ENCODE measurements around the gene CA6. TPM values are rescaled to one million over a fixed set of nuclear protein-coding genes. Genes with fewer than 3 reads are reported as not detected.
"Not testable (repeated sequence)": the region's sequence is repeated elsewhere in the genome, so short reads cannot be mapped to it uniquely, and the experiment has no call there.

CA6 gene
- total RNA-seq, 1 donor from 2014 or later: not detected

DNA sequence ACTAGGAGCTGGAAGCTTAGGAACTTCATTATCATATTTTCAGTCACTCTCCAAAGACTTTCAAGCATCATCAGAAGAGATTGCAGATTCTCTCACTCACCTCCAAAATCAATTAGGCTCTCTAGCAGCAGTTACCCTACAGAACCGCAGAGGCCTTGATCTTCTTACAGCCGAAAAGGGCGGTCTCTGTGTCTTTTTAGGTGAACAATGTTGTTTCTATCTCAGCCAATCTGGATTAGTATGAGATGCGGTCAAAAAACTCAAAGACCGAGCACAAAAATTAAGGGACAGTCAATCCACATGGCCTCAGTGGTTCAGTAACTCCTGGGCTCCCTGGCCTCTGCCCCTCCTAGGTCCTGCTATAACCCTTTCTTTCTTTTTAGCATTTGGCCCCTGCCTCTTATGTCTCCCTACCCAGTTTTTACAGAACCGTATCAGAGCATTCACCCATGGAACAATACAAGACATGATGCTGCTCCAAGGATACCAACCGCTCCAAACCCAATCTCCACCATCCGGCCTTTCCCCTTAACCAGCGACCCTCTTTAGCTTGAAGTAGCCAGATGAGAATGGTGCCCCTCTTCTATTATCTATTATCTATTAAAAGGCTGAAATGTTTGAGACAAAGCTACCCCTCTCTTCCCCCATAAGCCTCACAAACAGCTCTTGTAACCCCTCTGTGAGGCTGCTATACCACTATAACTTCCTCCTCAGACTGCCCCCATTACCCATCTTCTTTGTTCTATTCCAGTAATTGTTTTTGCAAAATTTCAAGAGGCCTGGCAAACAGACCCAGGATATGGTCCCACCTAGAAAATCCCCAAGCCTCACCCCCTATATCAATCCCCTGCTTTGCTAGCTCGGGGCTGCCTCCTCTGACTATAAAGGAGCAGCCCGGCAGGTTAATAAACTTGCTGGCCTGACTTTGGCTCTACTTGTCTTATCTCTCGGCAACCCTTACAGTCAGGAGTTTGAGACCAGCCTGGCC lies 18.7 kb upstream of the CA6 start:
- no peak for DNase-seq (ENCODE audit: low read depth in 2 of 2)

DNA sequence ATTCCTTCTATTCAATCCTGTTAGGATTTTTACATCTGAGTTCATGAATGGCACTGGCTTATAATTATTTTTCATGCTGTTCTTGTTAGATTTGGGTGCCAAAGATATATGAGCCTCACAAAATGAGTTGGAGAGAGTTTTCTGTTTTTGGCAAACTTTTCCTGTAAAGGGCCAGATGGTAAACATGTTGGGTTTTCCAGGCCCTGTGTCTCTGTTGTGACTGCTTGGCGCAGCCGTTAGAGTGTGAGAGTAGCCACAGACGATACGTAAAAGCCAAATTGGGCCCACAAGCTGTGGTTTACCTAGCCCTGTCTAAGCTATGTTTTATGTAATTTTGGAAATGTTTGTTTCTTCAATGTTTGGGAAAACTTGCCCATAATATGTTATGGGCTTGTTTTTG lies 15.6 kb upstream of the CA6 start:
- DNase-seq (ENCODE audit: low read depth in 2 of 2): no peak

DNA sequence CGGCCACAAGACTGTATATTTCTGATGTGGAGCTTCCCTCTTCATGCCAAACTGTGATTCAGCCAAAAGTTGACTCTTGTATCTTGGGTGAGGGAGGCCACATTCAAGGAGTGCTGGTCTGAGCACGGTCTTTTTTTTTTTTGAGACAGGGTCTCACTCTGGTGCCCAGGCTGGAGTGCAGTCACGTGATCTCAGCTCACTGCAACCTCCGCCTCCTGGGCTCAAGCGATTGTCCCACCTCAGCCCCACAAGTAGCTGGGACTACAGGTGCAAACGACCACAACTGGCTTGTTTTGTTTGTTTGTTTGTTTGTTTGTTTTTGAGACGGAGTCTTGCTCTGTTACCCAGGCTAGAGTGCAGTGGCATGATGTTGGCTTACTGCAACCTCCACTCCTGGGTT lies 8.6 kb upstream of the CA6 start:
- not testable (repeated sequence) for DNase-seq (ENCODE audit: low read depth in 2 of 2)

DNA sequence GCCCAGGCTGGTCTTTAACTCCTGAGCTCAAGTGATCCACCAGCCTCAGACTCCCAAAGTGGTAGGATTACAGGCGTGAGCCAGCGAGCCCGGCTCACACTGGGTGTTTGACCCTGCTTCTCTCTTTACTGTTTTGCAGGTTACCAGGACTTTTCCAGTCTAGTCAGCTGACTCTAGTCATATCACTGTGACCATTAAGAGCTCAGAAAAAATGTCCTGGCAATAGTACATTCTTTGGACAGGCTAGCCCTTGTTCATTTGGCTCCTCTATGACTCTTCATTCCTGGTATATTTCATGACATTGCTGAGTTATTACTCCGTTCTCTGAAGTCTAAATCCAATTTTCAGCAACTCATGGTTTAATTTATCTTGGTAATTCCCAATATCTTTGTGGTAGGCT lies 8.0 kb upstream of the CA6 start:
- DNase-seq (ENCODE audit: low read depth in 2 of 2): no peak

DNA sequence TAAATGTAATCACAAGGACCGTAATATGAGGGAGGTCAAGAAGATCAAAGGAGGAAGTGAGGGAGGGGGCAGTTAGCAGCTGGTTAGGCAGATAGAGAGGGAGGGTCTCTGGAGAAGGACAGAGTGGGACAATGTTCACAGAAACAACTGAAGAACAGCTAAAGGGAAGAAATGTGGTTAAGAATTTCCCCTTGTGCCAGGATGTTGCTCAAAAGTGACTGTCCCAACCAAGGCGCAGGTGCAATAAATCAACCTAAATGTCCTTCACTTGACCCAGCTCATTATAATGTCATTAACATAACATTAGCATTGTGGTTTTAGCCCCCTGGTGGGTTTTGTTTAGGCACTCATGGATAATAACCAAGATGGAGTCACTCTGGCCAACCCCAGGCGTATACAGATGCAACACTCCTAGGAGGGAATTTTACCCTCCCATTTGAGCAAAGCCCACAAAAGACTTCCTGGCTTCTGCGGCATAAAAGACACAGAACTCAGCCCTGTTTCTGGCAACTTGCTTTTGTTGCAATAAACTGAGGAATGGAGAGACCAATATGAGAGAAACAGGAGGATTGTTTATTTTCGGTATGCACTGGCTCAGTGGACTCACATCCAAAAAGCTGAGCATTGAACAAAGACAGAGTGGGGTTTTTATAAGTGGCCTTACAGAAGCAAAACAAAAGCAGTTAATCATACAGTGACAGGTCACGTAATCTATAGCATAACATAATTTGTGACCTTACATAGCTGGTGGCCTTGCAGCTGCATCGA lies 7.3 kb upstream of the CA6 start:
- no peak for DNase-seq (ENCODE audit: low read depth in 2 of 2)

DNA sequence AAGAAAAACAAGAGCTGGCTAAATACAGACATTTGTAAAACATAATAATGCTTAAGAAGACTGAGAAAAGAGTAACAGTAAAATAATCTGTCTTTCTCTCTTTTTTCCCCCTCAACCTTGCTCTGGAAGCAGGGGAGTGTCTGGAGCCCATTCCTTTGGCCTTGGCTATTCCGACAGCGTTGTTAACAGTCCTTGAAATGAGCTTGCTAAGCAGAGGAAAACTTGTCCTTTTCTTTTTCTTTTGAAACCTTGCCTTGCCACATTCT lies 6.7 kb upstream of the CA6 start:
- no peak for DNase-seq (ENCODE audit: low read depth in 2 of 2)

DNA sequence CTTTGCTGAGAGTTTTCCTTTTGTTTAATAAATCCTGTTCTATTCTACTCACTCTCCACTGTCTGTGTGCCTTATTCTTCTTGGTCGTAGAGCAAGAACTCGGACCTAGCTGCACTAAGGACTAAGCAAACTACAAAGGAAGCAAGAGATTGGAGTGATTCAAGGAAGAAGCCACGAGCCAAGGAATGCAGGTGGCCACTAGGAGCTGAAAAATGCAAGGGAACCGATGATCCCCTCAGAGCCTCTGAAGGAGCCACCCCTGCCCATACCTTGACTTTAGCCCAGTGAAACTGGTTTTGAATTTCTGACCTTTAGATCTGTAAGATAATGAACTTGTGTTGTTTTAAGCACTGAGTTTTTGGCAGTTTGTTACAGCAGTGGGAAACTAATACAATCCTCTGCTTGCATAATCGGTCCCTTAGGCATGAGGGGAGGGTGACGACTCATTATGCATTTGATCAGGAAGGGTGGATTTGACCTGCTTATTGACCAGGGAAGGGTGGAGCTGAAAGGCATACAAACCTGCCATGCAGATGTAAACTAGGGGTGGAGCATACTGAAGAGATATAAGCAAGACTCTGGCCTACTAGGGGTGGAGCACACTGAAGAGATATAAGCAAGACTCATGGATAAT lies 6.2 kb upstream of the CA6 start:
- no peak for DNase-seq (ENCODE audit: low read depth in 2 of 2)

DNA sequence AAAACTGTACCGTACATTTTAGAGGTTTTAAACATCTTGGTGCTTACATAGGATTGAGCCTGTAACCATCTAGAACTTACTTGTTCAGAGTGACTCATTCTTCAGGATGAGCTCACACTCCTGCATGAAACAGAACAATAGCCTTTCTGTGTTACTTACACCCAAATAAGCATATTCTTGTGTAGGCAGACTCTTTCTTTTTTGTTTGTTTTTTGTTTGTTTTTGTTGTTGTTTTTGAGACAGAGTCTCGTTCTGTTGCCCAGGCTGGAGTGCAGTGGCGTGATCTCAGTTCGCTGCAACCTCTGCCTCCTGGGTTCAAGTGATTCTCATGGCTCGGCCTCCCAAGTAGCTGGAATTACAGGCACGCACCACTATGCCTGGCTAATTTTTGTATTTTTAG lies 3.8 kb upstream of the CA6 start:
- peak in 1 of 2 donors; percentile 79 for DNase-seq (ENCODE audit: low read depth in 2 of 2)

DNA sequence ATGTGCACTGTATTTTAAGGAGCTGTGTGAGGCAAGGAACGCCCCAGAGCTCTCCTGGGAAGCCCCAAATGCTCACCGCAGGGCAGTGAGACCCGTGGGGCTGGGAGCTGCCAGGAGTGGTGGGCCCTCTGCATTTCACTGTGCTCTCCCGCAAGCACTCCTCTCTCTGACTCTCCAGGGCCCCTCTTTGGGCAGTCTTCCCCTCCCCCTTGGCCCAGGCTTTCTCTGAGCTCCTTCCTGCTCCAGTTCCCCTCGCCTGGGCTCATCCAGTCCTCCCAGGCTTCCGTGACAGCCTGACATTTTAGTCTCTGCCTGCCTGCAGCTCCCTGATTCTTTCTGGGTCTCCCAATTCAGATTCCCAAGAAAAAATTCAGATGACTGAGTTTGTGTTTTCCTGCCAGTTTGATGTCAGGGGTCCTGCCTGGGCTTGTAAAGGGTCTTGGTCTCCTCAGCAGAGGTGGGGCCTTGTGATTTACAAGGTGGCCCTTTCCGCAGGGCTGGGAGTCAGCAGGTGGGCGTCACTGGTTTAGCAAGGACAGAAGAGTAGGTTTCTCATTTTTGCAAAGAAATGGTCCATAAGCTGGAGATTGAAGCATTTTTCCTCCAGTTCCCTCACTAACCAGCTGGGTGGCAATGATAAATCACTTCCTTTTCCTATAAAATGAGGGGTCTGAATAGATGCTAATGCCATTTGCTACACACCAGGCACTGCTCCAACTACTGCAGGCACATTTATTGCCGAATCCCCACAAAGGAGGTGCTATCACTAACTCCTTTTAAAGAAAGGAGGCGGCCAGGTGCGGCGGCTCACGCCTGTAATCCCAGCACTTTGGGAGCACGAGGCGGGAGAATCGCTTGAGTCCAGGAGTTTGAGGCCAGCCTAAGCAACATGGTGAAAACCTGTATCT lies 1.9 kb upstream of the CA6 start:
- DNase-seq (ENCODE audit: low read depth in 2 of 2): peak in 1 of 2 donors; percentile 24

DNA sequence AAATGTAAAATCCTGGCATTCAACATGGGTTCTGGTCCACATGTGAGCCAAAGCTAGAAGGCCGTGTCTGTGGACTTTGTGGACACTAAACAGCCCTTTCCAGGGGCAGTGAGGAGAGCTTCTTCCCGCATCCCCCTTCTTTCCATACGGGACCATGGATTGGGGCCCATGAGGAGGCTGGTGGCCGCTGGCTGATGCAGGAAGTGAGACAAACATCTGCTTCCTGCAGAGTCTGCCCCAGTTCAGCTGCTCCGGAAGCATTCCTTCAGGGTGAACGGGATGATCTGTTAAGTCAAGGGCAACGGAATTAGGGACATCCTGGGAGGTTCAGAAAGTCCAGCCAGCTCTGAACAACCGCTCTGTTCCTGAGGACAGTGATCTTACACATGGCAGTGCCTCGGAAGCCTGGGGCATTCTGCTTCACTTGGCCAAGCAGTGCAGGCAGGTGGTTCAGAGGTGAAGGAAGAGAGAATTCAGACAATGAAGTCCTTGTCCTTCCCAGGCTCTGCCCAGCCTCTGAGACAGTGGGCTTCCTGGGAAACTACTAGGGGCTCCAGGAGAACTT lies 1.5 kb downstream of the CA6 start:
- DNase-seq (ENCODE audit: low read depth in 2 of 2): peak; percentile 32 to 71

DNA sequence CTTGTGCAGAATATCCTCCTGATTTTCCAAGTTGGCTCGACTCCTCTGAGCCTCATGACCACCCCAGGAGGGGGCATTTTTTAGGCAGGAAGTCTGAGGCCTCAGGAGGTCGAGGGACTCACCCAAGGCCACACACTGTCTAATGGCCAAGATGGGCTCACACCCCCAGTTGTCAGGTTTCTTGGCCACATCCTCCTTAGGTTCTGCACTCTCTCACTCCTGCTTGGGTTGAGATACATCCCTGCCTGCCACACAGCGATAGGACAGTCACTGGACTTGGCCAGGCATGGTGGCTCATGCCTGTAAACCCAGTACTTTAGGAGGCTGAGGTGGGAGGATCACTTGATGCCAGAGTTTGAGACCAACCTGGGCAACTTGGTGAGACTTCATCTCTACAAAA lies 4.6 kb downstream of the CA6 start:
- no peak for DNase-seq (ENCODE audit: low read depth in 2 of 2)

DNA sequence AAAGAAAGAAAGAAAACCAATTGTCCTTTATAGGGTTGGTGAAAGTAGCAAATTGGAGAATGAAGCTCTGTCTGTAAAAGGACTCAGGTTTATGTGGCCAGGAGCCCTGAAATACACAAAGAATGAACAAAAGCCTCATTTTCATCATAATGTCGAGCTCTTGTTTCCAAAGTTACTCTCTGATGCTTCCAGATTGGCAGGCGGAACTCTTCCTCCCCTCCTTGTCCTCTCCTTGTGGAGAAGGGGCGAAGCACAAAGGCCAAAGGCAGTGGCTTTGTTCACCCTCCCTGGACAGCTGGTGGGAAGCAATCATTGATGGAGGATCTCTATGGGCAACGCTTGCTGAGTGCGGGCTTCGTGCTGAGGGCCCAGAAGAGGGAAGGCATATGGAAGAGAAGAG lies 5.6 kb downstream of the CA6 start:
- DNase-seq (ENCODE audit: low read depth in 2 of 2): no peak

DNA sequence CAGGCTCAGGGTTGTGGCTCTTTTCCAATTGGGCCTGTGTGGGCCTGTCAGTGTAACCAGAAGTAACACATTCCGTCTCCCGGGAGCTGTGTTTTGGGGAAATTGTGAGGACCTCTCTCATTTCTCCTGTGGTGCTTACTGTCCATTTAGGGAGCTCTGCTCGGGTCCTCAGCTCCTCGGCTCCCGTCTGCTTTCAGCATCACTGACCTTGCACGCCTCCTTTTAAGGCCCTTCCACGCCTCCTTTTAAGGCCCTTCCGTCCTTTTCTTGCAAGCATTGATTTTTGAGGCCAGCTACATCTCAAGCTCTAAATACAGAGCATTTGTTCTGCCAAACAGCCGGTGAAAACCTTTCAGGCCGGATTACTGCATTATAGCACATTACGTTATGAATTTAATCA lies 9.7 kb downstream of the CA6 start:
- no peak for DNase-seq (ENCODE audit: low read depth in 2 of 2)

DNA sequence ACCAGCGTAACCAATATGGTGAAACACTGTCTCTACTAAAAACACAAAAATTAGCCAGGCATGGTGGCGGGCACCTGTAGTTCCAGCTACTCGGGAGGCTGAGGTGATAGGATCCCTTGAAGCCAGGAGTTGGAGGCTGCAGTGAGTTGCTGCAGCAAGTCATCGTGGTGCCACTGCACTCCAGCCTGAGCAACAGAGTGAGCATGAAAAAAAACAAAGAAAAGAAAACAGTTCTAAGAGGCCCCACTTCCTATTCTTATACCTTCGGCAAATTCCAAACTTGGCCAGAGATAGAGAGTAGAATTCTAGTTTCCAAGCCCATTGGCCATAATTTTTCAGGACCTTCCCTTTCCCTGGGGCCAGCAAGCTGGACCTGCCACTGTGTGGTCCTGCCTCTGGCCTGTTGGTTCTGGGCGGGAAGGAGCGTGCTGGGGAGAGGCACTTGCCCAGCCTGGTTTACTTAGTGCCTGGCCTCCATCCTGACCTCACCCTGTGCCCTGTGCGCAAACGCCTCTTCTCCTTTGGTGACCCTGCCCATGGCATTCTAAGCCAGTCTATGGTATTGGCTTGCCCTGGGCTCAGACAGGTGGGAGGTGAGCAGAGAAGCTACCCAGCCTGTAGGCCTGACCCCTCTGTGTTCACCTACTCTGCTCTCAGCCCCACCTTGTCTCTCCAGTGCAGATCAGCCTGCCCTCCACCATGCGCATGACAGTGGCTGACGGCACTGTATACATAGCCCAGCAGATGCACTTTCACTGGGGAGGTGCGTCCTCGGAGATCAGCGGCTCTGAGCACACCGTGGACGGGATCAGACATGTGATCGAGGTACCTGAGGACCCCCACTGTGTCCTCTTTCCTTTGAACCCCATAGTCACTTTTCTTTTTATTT lies 11.0 kb downstream of the CA6 start:
- no peak for DNase-seq (ENCODE audit: low read depth in 2 of 2)

DNA sequence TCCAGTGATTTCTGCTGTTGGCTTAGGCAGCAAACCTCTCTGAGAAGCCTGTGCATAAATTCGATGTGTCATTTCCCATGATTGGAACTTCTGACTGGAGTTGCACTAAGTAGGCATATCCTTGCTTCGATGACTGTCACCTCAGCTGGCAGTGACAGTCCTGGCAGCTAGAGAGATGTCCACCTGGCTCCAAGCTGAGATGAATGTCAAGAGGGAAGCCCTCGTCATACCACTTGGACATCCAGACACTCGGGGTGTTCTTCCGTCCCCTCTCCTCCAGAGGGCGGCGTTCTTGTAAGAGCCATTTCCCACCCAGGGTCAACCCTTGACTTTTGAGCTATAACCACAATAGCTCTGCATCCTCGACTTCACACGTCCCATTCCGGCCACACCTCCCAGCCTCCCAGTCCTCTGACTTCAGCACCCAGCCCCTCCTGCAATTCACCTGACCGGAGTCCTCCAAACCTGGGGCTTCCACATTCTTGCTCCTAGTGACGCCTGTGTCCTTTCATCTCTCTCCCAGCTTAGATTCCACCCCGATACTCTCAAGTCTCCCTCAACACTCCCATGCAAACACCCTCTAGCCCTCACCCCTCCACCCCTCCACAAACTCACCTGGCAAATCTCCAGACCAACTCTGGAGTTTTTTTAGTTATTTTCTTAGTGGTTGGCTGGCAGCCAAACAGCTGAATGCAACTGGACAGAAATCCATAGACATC lies 17.3 kb downstream of the CA6 start:
- DNase-seq (ENCODE audit: low read depth in 2 of 2): peak in 1 of 2 donors; percentile 69

DNA sequence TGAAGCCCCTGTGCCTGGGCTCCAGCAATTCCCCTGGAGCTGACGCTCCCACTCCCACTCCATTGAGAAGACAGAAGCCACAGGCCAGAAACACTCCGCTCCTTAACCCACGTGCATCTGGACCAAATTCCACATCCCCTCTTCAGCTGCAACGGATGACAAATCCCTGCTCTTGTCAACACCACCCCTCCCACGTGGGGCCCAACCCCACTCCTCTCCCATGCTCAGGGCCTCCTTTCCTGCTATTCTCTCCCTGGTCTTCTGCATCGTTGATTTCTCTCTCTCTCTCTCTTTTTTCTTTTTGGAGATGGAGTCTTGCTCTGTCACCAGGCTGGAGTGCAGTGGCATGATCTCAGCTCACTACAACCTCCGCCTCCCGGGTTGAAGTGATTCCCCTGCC lies 18.3 kb downstream of the CA6 start:
- DNase-seq (ENCODE audit: low read depth in 2 of 2): no peak

DNA sequence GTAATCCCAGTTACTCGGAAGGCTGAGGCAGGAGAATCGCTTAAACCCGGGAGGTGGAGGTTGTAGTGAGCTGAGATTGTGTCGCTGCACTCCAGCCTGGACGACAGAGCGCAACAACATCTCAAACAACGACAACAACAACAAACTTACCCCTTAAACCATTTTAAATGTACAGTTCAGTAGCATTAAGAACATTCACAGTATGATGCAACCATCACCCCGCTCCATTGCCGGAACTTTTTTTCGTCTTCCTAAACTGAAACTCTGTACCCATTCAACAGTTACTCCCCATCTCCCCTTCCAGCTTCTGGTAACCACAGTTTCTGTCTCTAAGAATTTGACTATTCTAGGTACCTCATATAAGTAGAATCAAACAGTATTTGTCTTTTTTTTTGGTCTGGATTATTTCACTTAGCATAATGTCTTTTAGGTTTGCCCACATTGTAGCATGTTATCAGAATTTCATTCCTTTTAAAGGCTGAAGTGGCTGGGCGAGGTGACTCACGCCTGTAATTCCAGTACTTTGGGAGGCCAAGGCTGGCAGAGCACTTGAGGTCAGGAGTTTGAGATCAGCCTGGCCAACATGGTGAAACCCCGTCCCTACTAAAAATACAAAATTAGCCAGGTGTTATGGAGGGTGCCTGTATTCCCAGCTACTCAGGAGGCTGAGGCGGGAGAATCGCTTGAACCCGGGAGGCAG lies 19.6 kb downstream of the CA6 start:
- no peak for DNase-seq (ENCODE audit: low read depth in 2 of 2)

DNA sequence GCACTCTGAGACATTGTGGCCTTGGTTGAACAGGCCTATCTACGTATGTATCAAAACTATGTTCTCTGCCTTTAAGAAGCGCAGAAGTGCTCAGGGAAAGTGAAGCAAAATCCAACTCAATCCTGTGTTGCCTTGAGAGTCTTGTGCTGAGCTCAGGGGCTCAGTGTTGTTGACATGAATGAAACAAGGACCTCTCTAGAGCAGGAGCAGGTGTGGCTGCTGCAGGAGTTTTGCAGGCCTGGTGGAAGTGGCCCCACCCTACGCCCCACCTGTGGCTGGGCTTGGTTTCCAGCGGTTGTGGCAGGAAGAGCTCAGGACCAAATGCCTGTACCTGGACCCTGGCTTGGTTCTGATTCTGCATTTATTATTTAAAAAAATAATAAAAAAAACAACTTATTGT lies 20.9 kb downstream of the CA6 start:
- no peak for DNase-seq (ENCODE audit: low read depth in 2 of 2)

DNA sequence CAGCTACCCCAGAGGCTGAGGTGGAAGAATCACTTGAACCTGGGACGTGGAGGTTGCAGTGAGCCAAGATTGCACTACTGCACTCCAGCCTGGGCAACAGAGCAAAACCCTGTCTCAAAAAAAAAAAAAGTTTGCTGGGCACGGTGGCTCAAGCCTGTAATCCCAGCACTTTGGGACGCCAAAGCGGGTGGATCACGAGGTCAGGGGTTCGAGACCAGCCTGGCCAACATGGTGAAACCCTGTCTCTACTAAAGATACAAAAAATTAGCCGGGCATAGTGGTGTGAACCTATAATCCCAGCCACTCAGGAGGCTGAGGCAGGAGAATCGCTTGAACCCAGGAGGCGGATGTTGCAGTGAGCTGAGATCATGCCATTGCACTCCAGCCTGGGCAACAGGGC lies 23.2 kb downstream of the CA6 start:
- DNase-seq (ENCODE audit: low read depth in 2 of 2): not testable (repeated sequence)

All from dermis microvascular lymphatic vessel endothelial cell (primary cell).